H1 (cell line): Measurements from ENCODE around the gene FOXC2. TPM values are rescaled to one million over a fixed set of nuclear protein-coding genes. Genes with fewer than 3 reads are reported as not detected.
A peak's percentile ranks its signal among the peaks of the same experiment; 100 is the strongest.

Source experiments
- CTCF ChIA-PET: fragments of 300-600 bp; sonication (Branson Sonifier 250); formaldehyde crosslinking; loops from one replicate; lab custom pipeline; 2021; ENCODE audit not compliant: partially characterized antibody; lab: Charles Lee
- POLR2A ChIA-PET: fragments of 300-600 bp; sonication (Branson Sonifier 250); formaldehyde crosslinking; loops from one replicate; lab custom pipeline; 2021; ENCODE audit warnings: inconsistent platforms; ENCODE audit not compliant: partially characterized antibody; lab: Charles Lee
- DNase-seq, 2 experiments: peaks; one replicate each; pipeline versions ENCODE4 v3.0.0 to v3.0.0-alpha.2; 2010 to 2022; ENCODE audit warnings: low spot score in 2 of 2, low read depth in 1 of 2, mixed read lengths in 1 of 2
- FAIRE-seq: peaks from 2 replicates; lab custom pipeline; 2011; peaks lifted over from hg19 to GRCh38; lab: Jason Lieb, UNC
- H2AFZ ChIP-seq: 2 replicates; pipeline ENCODE4 v1.8.1; 2012; ENCODE audit warnings: low read length, inconsistent platforms
- H2AK5ac ChIP-seq: 2 replicates; pipeline ENCODE4 v1.6.1; 2013; ENCODE audit warnings: low read depth, low read length
- H2BK120ac ChIP-seq: replicated peaks from 2 replicates; pipeline ENCODE3; 2013; ENCODE audit warnings: low read depth, low read length, inconsistent platforms
- H2BK12ac ChIP-seq: 2 replicates; pipeline ENCODE4 v1.6.1; 2013; ENCODE audit warnings: low read depth, low read length
- H2BK15ac ChIP-seq: 2 replicates; pipeline ENCODE4 v1.6.1; 2013; ENCODE audit warnings: low read length
- H2BK20ac ChIP-seq: 2 replicates; pipeline ENCODE4 v1.6.1; 2013; ENCODE audit warnings: low read length
- H2BK5ac ChIP-seq: 2 replicates; pipeline ENCODE4 v1.6.1; 2013; ENCODE audit warnings: low read depth, low read length
- H3K14ac ChIP-seq: 2 replicates; pipeline ENCODE4 v1.6.1; 2013; ENCODE audit warnings: inconsistent platforms; ENCODE audit not compliant: insufficient read length
- H3K18ac ChIP-seq: 2 replicates; pipeline ENCODE4 v1.6.1; 2013; ENCODE audit warnings: low read length; ENCODE audit errors: extremely low read depth
- H3K23ac ChIP-seq: 2 replicates; pipeline ENCODE4 v1.6.1; 2013; ENCODE audit warnings: inconsistent platforms; ENCODE audit not compliant: insufficient read length
- H3K23me2 ChIP-seq: 2 replicates; pipeline ENCODE4 v1.6.1; 2013; ENCODE audit warnings: low read depth, low read length
- H3K27ac ChIP-seq: 2 replicates; pipeline ENCODE4 v1.6.1; 2011; ENCODE audit warnings: low read depth, low read length, inconsistent platforms
- H3K27me3 ChIP-seq, 4 experiments: replicated peaks in 1 of 4; 1 replicate in 1 of 4; 2 replicates in 3 of 4; pipeline versions ENCODE4 v1.6.1 to v1.8.1; 2011 to 2013; ENCODE audit warnings: low read length in 3 of 4, mild to moderate bottlenecking in 3 of 4, inconsistent platforms in 2 of 4, mixed read lengths in 2 of 4, moderate library complexity in 1 of 4; ENCODE audit not compliant: control insufficient read depth in 3 of 4, insufficient read depth in 3 of 4; ENCODE audit errors: extremely low read depth in 1 of 4
- H3K36me3 ChIP-seq, 4 experiments: 2 replicates each; pipeline versions ENCODE4 v1.6.1 to v1.8.1; 2011 to 2013; ENCODE audit warnings: mild to moderate bottlenecking in 4 of 4, low read length in 3 of 4, moderate library complexity in 2 of 4, control low read depth in 1 of 4, inconsistent platforms in 1 of 4; ENCODE audit not compliant: insufficient read depth in 4 of 4, control insufficient read depth in 2 of 4
- H3K4ac ChIP-seq: replicated peaks from 2 replicates; pipeline ENCODE3; 2013; ENCODE audit warnings: low read length, low read depth, mixed read lengths, inconsistent platforms; ENCODE audit not compliant: insufficient read length
- H3K4me1 ChIP-seq, 4 experiments: replicated peaks in 1 of 4; 1 replicate in 1 of 4; 2 replicates in 3 of 4; pipeline versions ENCODE4 v1.6.1 to v1.8.1; 2011 to 2013; ENCODE audit warnings: low read length in 3 of 4, inconsistent platforms in 2 of 4, mixed read lengths in 1 of 4; ENCODE audit not compliant: insufficient read depth in 4 of 4, control insufficient read depth in 3 of 4
- H3K4me2 ChIP-seq, 2 experiments: 2 replicates each; pipeline versions ENCODE4 v1.6.1 to v1.8.1; 2011 to 2013; ENCODE audit warnings: low read depth in 2 of 2, low read length in 2 of 2, control low read depth in 1 of 2, inconsistent platforms in 1 of 2, mild to moderate bottlenecking in 1 of 2; ENCODE audit not compliant: insufficient read depth in 1 of 2
- H3K4me3 ChIP-seq, 4 experiments: fragments of 200-600, 300-600 bp in 1 of 4; sonication (generic), shearing (Covaris generic), sonication (Bioruptor Twin) in 1 of 4; 2 replicates each; pipeline versions ENCODE4 v1.5.1 to v1.8.1; 2011 to 2016; ENCODE audit warnings: low read length in 4 of 4, low read depth in 3 of 4, control low read depth in 2 of 4, inconsistent platforms in 2 of 4, mild to moderate bottlenecking in 2 of 4, mixed read lengths in 1 of 4, moderate library complexity in 1 of 4; ENCODE audit not compliant: insufficient read depth in 2 of 4; ENCODE audit errors: extremely low read depth in 1 of 4
- H3K56ac ChIP-seq: replicated peaks from 2 replicates; pipeline ENCODE3; 2013; ENCODE audit warnings: low read depth, mild to moderate bottlenecking, mixed read lengths, low read length, inconsistent platforms; ENCODE audit not compliant: insufficient read length
- H3K79me1 ChIP-seq: 2 replicates; pipeline ENCODE4 v1.6.1; 2013; ENCODE audit warnings: low read depth, low read length, control low read depth
- H3K79me2 ChIP-seq, 2 experiments: 2 replicates each; pipeline versions ENCODE4 v1.6.1 to v1.8.1; 2012 to 2013; ENCODE audit warnings: low read length in 2 of 2, mild to moderate bottlenecking in 2 of 2, inconsistent platforms in 1 of 2; ENCODE audit not compliant: insufficient read depth in 2 of 2, control insufficient read depth in 1 of 2
- H3K9ac ChIP-seq, 4 experiments: replicated peaks in 1 of 4; 1 replicate in 1 of 4; 2 replicates in 3 of 4; pipeline versions ENCODE4 v1.6.1 to v1.8.1; 2011 to 2013; ENCODE audit warnings: low read depth in 3 of 4, low read length in 3 of 4, control low read depth in 2 of 4, mild to moderate bottlenecking in 2 of 4, moderate library complexity in 2 of 4, inconsistent platforms in 1 of 4; ENCODE audit errors: extremely low read depth in 1 of 4
- H3K9me3 ChIP-seq, 2 experiments: 2 replicates each; pipeline versions ENCODE4 v1.6.1 to v1.8.1; 2012 to 2013; ENCODE audit warnings: mild to moderate bottlenecking in 2 of 2, moderate library complexity in 2 of 2, control low read depth in 1 of 2, inconsistent platforms in 1 of 2, low read depth in 1 of 2, low read length in 1 of 2, mixed read lengths in 1 of 2; ENCODE audit not compliant: insufficient read depth in 2 of 2
- H4K20me1 ChIP-seq, 2 experiments: replicated peaks in 1 of 2; 2 replicates each; pipeline versions ENCODE3 to v1.8.1; 2011 to 2013; ENCODE audit warnings: inconsistent platforms in 2 of 2, low read length in 2 of 2, mild to moderate bottlenecking in 1 of 2; ENCODE audit not compliant: insufficient read depth in 2 of 2, control insufficient read depth in 1 of 2
- H4K5ac ChIP-seq: 2 replicates; pipeline ENCODE4 v1.6.1; 2013; ENCODE audit warnings: low read length, low read depth, mixed read lengths, inconsistent platforms; ENCODE audit not compliant: insufficient read length
- H4K8ac ChIP-seq: 2 replicates; pipeline ENCODE4 v1.8.0; 2013; ENCODE audit warnings: mild to moderate bottlenecking, moderate library complexity, low read length, inconsistent platforms; ENCODE audit not compliant: insufficient read depth; ENCODE audit errors: extremely low read depth
- H4K91ac ChIP-seq: replicated peaks from 2 replicates; pipeline ENCODE3; 2013; ENCODE audit warnings: low read length, mixed read lengths, inconsistent platforms; ENCODE audit not compliant: insufficient read length
- ATF2 ChIP-seq: IDR thresholded peaks from 2 replicates; pipeline ENCODE4 v1.6.1; 2012; ENCODE audit warnings: low read length, inconsistent platforms
- CHD2 ChIP-seq: IDR thresholded peaks from 2 replicates; pipeline ENCODE4 v1.6.1; 2012; ENCODE audit warnings: low read length, improper control_type of control experiment
- JUN ChIP-seq: IDR thresholded peaks from 2 replicates; pipeline ENCODE4 v1.6.1; 2011; ENCODE audit warnings: low read depth, mild to moderate bottlenecking, improper control_type of control experiment, low read length
- JUND ChIP-seq: IDR thresholded peaks from 2 replicates; pipeline ENCODE4 v1.6.1; 2011; ENCODE audit warnings: mild to moderate bottlenecking, improper control_type of control experiment, low read length
- KDM4A ChIP-seq: IDR thresholded peaks from one replicate; pipeline ENCODE4 v1.7.1; 2012; ENCODE audit warnings: low read depth, mild to moderate bottlenecking, moderate library complexity, low read length, inconsistent platforms; ENCODE audit not compliant: severe bottlenecking
- NRF1 ChIP-seq: IDR thresholded peaks from 2 replicates; pipeline ENCODE4 v1.6.1; 2011; ENCODE audit warnings: mild to moderate bottlenecking, low read depth, low read length, improper control_type of control experiment
- POLR2AphosphoS5 ChIP-seq: IDR thresholded peaks from 2 replicates; pipeline ENCODE4 v1.6.1; 2011; ENCODE audit warnings: low read depth, low read length
- SIN3A ChIP-seq, 2 experiments: IDR thresholded peaks in 1 of 2; conservative IDR thresholded peaks in 1 of 2; 2 replicates each; pipeline ENCODE4 v1.6.1; 2011 to 2012; ENCODE audit warnings: low read length in 2 of 2, improper control_type of control experiment in 1 of 2, low read depth in 1 of 2, mild to moderate bottlenecking in 1 of 2
- WGBS, 2 experiments: shearing (Covaris generic) in 1 of 2; methylation state at CpG; one replicate each; pipeline versions ENCODE4 v1.1.6 to v1.1.7; 2013 to 2015; ENCODE audit warnings: low lambda C conversion rate in 2 of 2, mixed read lengths in 2 of 2, inconsistent platforms in 1 of 2, low coverage in 1 of 2, missing lambda C conversion rate in 1 of 2; ENCODE audit not compliant: insufficient replicate concordance in 2 of 2, insufficient coverage in 1 of 2, insufficient read length in 1 of 2; ENCODE audit errors: extremely low coverage in 1 of 2, missing lambda C conversion rate in 1 of 2; 5-methylcytosine and 5-hydroxymethylcytosine counted together
- polyA plus RNA-seq, 7 experiments: library from polyadenylated mRNA; depleted of rRNA in 3 of 7; stranded (reverse) in 5 of 7; unstranded in 2 of 7; fragments of >200 nt in 5 of 7; fragments of 200-250 nt in 2 of 7; gene quantifications; 1 replicate in 5 of 7; 2 replicates in 1 of 7; 4 replicates in 1 of 7; pipeline versions ENCODE4 v1.2.1 to v1.2.3, GENCODE V29; 2011 to 2013; ENCODE audit warnings: missing spikeins in 2 of 7, mixed read lengths in 2 of 7
- total RNA-seq: library from RNA; stranded (reverse); fragmentation: NEBNext Ultra II Directional; extraction: Animal tissue kit (Norgen Biotek cat#: 25700); gene quantifications from 2 replicates; pipeline ENCODE4 v1.2.1, GENCODE V29; 2021

The FOXC2 gene
- total and polyA plus RNA-seq, 2 of the 8 experiments (the other 6 are each of a cell fraction or from before 2014, with no cell fraction given): 0.09 TPM; not detected in 1

GRCh38 chr16:86554917-86555703, 11.5 kb upstream of the FOXC2 start, which contains the start of gene MTHFSD:
Gene MTHFSD (minus strand): TSS chr16:86555235. CDS start chr16:86555184, 51 bp downstream.
- H2BK20ac ChIP-seq: no peak within 1 kb of the TSS
- H3K9ac ChIP-seq: peak within 1 kb of the TSS; percentile 43 to 78 (median 78)
- no peak within 1 kb of the TSS for H3K23ac ChIP-seq
- H3K36me3 ChIP-seq: no peaks in the 10 kb centered on the region; a peak in 2 of 8 replicates
- FAIRE-seq: no peak
- no peak within 1 kb of the TSS for H3K14ac ChIP-seq
- H3K23me2 ChIP-seq: peaks cover 4% of the 10 kb centered on the region; the same call in 1 of the 2 replicates
- ChIA-PET POLR2A (interaction anchor here (0.7 kb wide), 2 partner anchors 9 to 16 kb away, joined by 3 read pairs; no protein-coding TSS in a partner anchor), CTCF (interaction anchor here (3.5 kb wide), 1 partner anchor 8 kb away, joined by 14 read pairs; no protein-coding TSS in a partner anchor)
- H3K27ac ChIP-seq: peak within 1 kb of the TSS; percentile 75
- no peak within 1 kb of the TSS for H2AK5ac ChIP-seq
- no peaks in the 10 kb centered on the region for H4K20me1 ChIP-seq
- H2BK5ac ChIP-seq: peak within 1 kb of the TSS; percentile 61; the same call in 1 of the 2 replicates
- 0 out of 2 replicates have a peak within 1 kb of the TSS, but pooled peaks have one; percentile 40 for H3K18ac ChIP-seq
- H3K79me1 ChIP-seq: no peaks in the 10 kb centered on the region; the same call in none of the 2 replicates
- H3K4me2 ChIP-seq: peak within 1 kb of the TSS; percentile 72 to 81
- no peaks in the 10 kb centered on the region; a peak in 1 of 4 replicates for H3K79me2 ChIP-seq
- 0 out of 7 replicates have a peak, but pooled peaks cover 0 to 7% (median 0%) of the 10 kb centered on the region in 4 experiments for H3K27me3 ChIP-seq
- H3K4me1 ChIP-seq: peaks cover 0 to 7% (median 3%) of the 10 kb centered on the region in 4 experiments; a peak in 4 of 7 replicates
- peak in 1 of 2 experiments; percentile 99 for DNase-seq
- H3K4ac ChIP-seq: peak within 1 kb of the TSS; percentile 53
- WGBS, 2 experiments: 8% methylated on average over 56 of the region's 70 CpGs; no CpG with 5 or more reads in 1 of the 2 experiments
- H2BK120ac ChIP-seq: no peak within 1 kb of the TSS
- no peaks in the 10 kb centered on the region for H3K9me3 ChIP-seq
- peak within 1 kb of the TSS; percentile 96 for H4K8ac ChIP-seq
- peak within 1 kb of the TSS; percentile 60 for H4K5ac ChIP-seq
- no peak within 1 kb of the TSS; the same call in 1 of the 2 replicates for H2BK15ac ChIP-seq
- no peak within 1 kb of the TSS; the same call in 1 of the 2 replicates for H2BK12ac ChIP-seq
- peak within 1 kb of the TSS; percentile 45 for H4K91ac ChIP-seq
- peak within 1 kb of the TSS; percentile 75 for H3K56ac ChIP-seq
- H2AFZ ChIP-seq: peak within 1 kb of the TSS; percentile 43; the same call in 1 of the 2 replicates
- H3K4me3 ChIP-seq: peak within 1 kb of the TSS; percentile 63 to 79 (median 74)
- TF ChIP-seq ATF2 (0 out of 2 replicates have a peak, but pooled peaks have one; percentile 18), JUN (peak; percentile 47; the same call in 1 of the 2 replicates), CHD2 (0 out of 2 replicates have a peak, but pooled peaks have one; percentile 5), NRF1 (peak; percentile 92), KDM4A (peak; percentile 100), POLR2AphosphoS5 (peak; percentile 68), SIN3A (conservative IDR thresholded peaks at IDR 0.05 in 1 of 2, IDR thresholded peaks at IDR 0.05 in 1 of 2; ENCODE audit: low read depth in 1 of 2, low read length in 2 of 2) (peak in 1 of 2 experiments; percentile 85; a peak in 2 of 4 replicates), JUND (peak; percentile 91)
